Subcutaneous abdominal adipose tissue (tissue), 5 donors: ENCODE measurements around the gene INHA.

Source experiments
- H3K27ac ChIP-seq: one replicate; pipeline ENCODE4 v1.7.0; 2013; ENCODE audit warnings: low read depth, mild to moderate bottlenecking, inconsistent platforms, low read length, moderate library complexity
- H3K27me3 ChIP-seq, 5 donors: one replicate each; pipeline ENCODE4 v1.7.0; 2013; ENCODE audit warnings: low read length in 5 of 5, inconsistent platforms in 1 of 5; ENCODE audit not compliant: control insufficient read depth in 5 of 5, insufficient read depth in 4 of 5
- H3K36me3 ChIP-seq, 5 donors: one replicate each; pipeline ENCODE4 v1.7.0; 2013; ENCODE audit warnings: low read length in 5 of 5; ENCODE audit not compliant: control insufficient read depth in 5 of 5, insufficient read depth in 5 of 5
- H3K4me1 ChIP-seq, 5 donors: one replicate each; pipeline ENCODE4 v1.7.0; 2013; ENCODE audit warnings: low read length in 5 of 5, mild to moderate bottlenecking in 3 of 5, moderate library complexity in 1 of 5; ENCODE audit not compliant: control insufficient read depth in 5 of 5, insufficient read depth in 5 of 5
- H3K4me3 ChIP-seq, 5 donors: one replicate each; pipeline ENCODE4 v1.7.0; 2013; ENCODE audit warnings: low read length in 5 of 5, low read depth in 1 of 5
- H3K9ac ChIP-seq, 5 donors: one replicate each; pipeline ENCODE4 v1.7.0; 2013; ENCODE audit warnings: low read length in 5 of 5, mild to moderate bottlenecking in 4 of 5, moderate library complexity in 3 of 5
- H3K9me3 ChIP-seq, 5 donors: one replicate each; pipeline ENCODE4 v1.7.0; 2013; ENCODE audit warnings: low read length in 5 of 5; ENCODE audit not compliant: control insufficient read depth in 5 of 5
- donor health status: healthy.
- donor health status: healthy.
- donor health status: healthy.
- donor health status: healthy.
- donor health status: healthy.

Gene INHA

DNA sequence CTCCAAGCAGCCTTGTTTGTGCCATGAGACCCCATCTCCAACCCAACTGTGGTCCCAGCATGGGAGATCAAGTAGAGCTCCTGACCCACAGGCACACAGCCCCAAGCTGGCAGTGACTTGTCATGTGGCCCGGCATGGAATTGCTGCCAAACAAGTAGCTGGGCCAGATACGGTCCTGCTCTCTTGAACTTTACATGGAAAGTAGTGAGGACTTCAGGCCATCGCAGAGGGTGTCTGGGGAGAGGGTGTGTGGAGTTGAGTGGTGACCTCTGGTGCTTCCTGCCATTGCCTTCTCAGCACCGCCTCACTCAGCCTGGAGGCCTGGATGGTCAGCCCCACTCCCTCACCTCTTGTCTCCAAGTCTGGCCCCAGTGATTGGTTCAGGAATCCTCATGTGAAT, 44.4 kb downstream of the INHA start:
- Histone ChIP-seq H3K27ac (no peak overlapping the region), H3K36me3 (peaks cover 0 to 48% (median 38%) of the 10 kb centered on the region in 5 donors)

DNA sequence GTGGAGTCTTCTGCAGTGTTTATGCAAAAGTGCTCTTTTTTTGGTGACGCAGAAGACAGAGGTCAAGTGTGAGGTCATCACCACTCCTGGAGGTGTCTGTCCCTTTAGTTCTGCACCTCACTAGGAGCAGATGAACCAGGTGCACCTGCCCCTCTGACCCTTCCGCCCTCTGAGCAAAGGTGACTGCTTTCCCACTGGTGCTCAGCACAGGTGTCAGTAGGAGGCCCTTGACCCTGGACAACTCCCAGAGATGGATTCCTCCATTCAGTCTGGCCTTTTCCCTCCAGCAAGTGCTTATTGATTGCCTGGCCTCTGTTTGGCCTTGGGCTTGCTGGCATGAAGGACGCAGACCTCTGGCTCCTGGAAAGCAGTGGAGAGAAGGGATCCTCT, 46.6 kb downstream of the INHA start:
- Histone ChIP-seq H3K9me3 (no peaks in the 10 kb centered on the region), H3K4me3 (no peak overlapping the region), H3K27me3 (no peaks in the 10 kb centered on the region), H3K9ac (no peak overlapping the region), H3K27ac (no peak overlapping the region), H3K4me1 (peaks cover 0 to 6% (median 0%) of the 10 kb centered on the region in 5 donors), H3K36me3 (peaks cover 0 to 33% (median 26%) of the 10 kb centered on the region in 5 donors)

More for the DNA sequence above, 44.4 kb downstream of the INHA start:
- Histone ChIP-seq H3K4me3 (no peak overlapping the region), H3K9ac (no peak overlapping the region), H3K9me3 (no peaks in the 10 kb centered on the region), H3K4me1 (peaks cover 0 to 6% (median 0%) of the 10 kb centered on the region in 5 donors), H3K27me3 (no peaks in the 10 kb centered on the region)

DNA sequence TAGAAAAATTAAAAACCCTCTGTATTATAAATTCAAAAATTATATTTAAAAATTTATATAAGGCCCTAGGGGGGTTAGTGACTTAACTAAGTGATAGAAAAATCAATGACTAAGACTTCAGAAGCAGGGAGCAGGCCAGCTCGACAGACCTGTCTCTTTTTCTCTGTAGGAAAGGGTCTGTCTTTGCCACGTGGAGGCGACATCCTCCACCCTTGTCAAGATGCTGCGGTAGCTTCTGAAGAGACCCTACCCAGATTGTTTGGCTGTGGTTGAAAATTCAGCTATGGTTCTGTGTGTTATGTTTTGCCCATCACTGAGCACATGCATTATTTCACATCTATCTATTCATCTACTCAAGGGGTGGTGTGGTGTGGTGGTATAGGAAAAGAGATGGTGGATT, 47.1 kb downstream of the INHA start:
- no peaks in the 10 kb centered on the region for H3K27me3 ChIP-seq
- H3K27ac ChIP-seq = no peak overlapping the region
- H3K36me3 ChIP-seq = peaks cover 0 to 28% (median 21%) of the 10 kb centered on the region in 5 donors
- H3K9ac ChIP-seq = no peak overlapping the region
- H3K9me3 ChIP-seq = no peaks in the 10 kb centered on the region
- no peak overlapping the region for H3K4me3 ChIP-seq
- peaks cover 0 to 6% (median 0%) of the 10 kb centered on the region in 5 donors for H3K4me1 ChIP-seq

DNA sequence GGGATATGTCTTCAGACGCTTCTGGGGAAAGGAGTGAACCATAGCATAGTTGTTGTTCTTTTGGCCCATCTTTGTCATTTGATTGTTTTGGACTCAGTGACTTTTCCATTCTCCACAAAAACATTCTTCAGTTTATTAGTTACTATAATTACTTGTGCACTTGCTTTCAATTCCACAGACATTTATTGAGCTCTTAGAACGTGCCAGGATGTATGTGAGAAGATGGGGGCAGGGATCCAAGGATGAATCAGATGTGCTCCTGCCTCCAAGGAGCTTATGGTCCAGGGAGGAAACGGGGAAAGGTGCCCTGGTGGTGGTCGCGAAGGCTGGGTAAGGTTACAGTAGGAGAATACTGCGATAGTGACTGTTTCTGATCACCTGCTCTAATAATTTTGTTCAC, 48.4 kb downstream of the INHA start:
- Histone ChIP-seq H3K4me1 (peaks cover 0 to 6% (median 0%) of the 10 kb centered on the region in 5 donors), H3K9me3 (no peaks in the 10 kb centered on the region), H3K9ac (no peak overlapping the region)

DNA sequence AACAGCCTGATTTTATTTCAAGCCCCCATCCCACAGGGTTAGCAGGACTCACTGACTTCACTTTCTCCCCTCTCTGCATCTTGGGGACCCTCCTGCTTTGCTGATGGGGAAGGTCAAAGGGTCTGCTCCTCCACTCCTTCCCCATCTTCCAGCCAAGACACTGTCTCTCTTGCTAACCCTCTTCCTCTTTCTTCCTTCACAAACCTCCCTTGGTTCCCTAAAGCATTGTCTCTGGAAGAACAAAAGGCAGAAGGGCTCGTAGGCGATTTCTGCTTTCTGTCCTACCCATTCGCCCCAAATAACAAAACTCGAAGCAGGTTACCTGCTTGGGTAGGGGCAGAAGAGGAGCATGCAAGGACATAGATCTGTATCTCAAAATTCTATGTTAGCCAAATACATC, 49.8 kb downstream of the INHA start:
- Histone ChIP-seq H3K9ac (no peak overlapping the region), H3K4me3 (no peak overlapping the region), H3K36me3 (peaks cover 0 to 1% (median 0%) of the 10 kb centered on the region in 5 donors), H3K27ac (no peak overlapping the region), H3K4me1 (peaks cover 0 to 2% (median 0%) of the 10 kb centered on the region in 5 donors), H3K27me3 (peaks cover 0 to 5% (median 2%) of the 10 kb centered on the region in 5 donors), H3K9me3 (no peaks in the 10 kb centered on the region)

More for the DNA sequence above, 48.4 kb downstream of the INHA start:
- Histone ChIP-seq H3K36me3 (peaks cover 0 to 15% (median 8%) of the 10 kb centered on the region in 5 donors), H3K4me3 (no peak overlapping the region), H3K27ac (no peak overlapping the region), H3K27me3 (no peaks in the 10 kb centered on the region)

DNA sequence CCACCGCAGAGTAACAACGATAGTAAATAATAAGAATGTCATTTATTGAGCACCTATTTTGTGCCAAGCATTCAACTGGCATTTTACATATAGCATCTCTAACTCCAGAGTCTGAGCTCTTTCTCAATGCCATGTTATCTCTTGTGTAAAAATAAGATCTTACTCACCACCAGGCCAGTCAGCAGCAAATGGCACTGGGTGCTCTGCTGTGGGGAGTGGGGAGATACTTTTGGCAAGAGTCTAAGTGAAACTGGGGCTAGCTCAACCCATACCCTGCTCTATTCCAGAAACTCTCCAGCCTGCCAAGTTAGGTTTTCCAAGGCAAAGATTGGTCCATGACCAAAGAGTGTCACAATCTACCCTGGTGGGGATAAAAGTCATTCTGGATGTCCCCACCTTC, 50.4 kb downstream of the INHA start:
- H3K27me3 ChIP-seq = peaks cover 0 to 5% (median 4%) of the 10 kb centered on the region in 5 donors
- no peaks in the 10 kb centered on the region for H3K9me3 ChIP-seq
- H3K36me3 ChIP-seq = no peaks in the 10 kb centered on the region
- H3K4me3 ChIP-seq = no peak overlapping the region
- peaks cover 0 to 5% (median 2%) of the 10 kb centered on the region in 5 donors for H3K4me1 ChIP-seq
- H3K9ac ChIP-seq = no peak overlapping the region
- no peak overlapping the region for H3K27ac ChIP-seq

DNA sequence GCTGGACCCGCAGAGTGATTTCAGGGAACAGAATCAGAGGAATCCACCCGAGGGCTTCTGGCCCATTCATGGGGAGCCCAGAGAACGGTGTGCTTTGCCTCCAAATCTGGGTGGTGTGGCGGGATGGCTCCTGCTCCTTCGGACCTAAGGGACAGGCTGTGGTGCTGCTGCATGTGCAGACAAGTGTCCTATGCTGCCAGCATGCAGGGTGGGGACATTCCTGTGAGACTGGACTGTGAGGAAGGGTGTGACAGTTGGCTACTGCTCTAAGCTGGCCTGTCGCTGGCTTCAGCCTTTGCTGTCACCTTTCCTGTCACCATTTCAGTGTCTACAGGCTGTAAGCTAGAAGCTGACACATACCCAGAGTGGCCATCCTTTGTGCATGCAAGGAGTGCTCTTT, 52.5 kb downstream of the INHA start:
- Histone ChIP-seq H3K9me3 (no peaks in the 10 kb centered on the region), H3K4me3 (no peak overlapping the region), H3K27me3 (peaks cover 0 to 15% (median 11%) of the 10 kb centered on the region in 5 donors), H3K36me3 (no peaks in the 10 kb centered on the region), H3K27ac (no peak overlapping the region), H3K4me1 (peaks cover 0 to 17% (median 3%) of the 10 kb centered on the region in 5 donors), H3K9ac (no peak overlapping the region)

DNA sequence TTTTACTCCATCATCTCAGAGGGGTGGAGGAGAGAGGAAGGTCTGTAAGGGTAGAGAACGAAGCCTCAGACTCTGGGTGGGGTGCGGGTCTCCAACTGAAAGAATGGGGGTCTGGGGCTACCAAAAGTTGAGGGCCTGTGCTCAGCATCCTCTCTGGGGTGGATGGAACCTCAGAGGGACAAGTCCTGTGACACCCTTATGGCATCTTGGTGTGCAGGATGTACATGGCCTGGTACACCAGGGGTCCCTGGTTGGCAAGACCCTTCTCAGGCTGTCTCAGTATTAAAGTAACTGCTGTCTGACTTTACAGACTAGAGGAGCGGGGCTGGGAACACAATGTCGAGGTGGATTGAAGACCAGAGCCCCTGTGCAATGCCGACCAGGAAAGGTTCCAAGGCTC, 53.1 kb downstream of the INHA start:
- peaks cover 0 to 15% (median 11%) of the 10 kb centered on the region in 5 donors for H3K27me3 ChIP-seq
- H3K27ac ChIP-seq = no peak overlapping the region
- H3K9ac ChIP-seq = no peak overlapping the region
- peaks cover 0 to 17% (median 3%) of the 10 kb centered on the region in 5 donors for H3K4me1 ChIP-seq
- no peak overlapping the region for H3K4me3 ChIP-seq
- H3K9me3 ChIP-seq = no peaks in the 10 kb centered on the region
- no peaks in the 10 kb centered on the region for H3K36me3 ChIP-seq
